PC-3 (cell line): ENCODE measurements around the gene PTTG2. TPM values are rescaled to one million over a fixed set of nuclear protein-coding genes. Genes with fewer than 3 reads are reported as not detected.
A peak's percentile ranks its signal among the peaks of the same experiment; 100 is the strongest.

ENCODE experiments used
- ATAC-seq: fragments of 200-7000 bp; cut with Tn5 transposase; 2 replicates; pipeline ENCODE4 v1.9.1; 2020; ENCODE audit warnings: mild to moderate bottlenecking, moderate library complexity
- BruUV-seq: library from RNA; stranded (reverse); fragments of 400-500 nt; replicated peaks from 2 replicates; lab custom pipeline; 2021; lab: Mats Ljungman, UMichigan
- CTCF ChIA-PET: fragments of 300-600 bp; sonication (Branson Sonifier 250); formaldehyde crosslinking; loops from one replicate; lab custom pipeline; 2022; ENCODE audit warnings: antibody characterized with exemption; lab: Charles Lee
- POLR2A ChIA-PET: fragments of 300-600 bp; sonication (Branson Sonifier 250); formaldehyde crosslinking; loops from one replicate; lab custom pipeline; 2022; ENCODE audit warnings: antibody characterized with exemption; ENCODE audit not compliant: unreplicated experiment; lab: Charles Lee
- DNase-seq: peaks from one replicate; pipeline ENCODE4 v3.0.0-alpha.2; 2015
- H2AFZ ChIP-seq: fragments of 300-600 bp; sonication (generic); 2 replicates; pipeline ENCODE4 v1.6.0; 2016; ENCODE audit warnings: antibody characterized with exemption, low read length
- H3F3A ChIP-seq: fragments of 300-600 bp; sonication (generic); one replicate; pipeline ENCODE4 v1.6.0; 2017; ENCODE audit warnings: antibody characterized with exemption, low read length, control low read depth, mild to moderate bottlenecking; ENCODE audit not compliant: unreplicated experiment
- H3K27ac ChIP-seq: fragments of 300-600 bp; sonication (generic); 2 replicates; pipeline ENCODE4 v1.5.1; 2016; ENCODE audit warnings: mild to moderate bottlenecking, low read length
- H3K27me3 ChIP-seq: fragments of 300-600 bp; sonication (generic); 2 replicates; pipeline ENCODE4 v1.6.1; 2016; ENCODE audit warnings: low read length, mixed read lengths
- H3K36me3 ChIP-seq: fragments of 300-600 bp; sonication (generic); 2 replicates; pipeline ENCODE4 v1.6.1; 2016; ENCODE audit warnings: low read depth, mixed run types, low read length, mixed read lengths
- H3K4me1 ChIP-seq: fragments of 300-600 bp; sonication (generic); 2 replicates; pipeline ENCODE4 v1.5.1; 2016; ENCODE audit warnings: low read length; ENCODE audit not compliant: insufficient read depth
- H3K4me2 ChIP-seq: fragments of 300-600 bp; sonication (generic); 2 replicates; pipeline ENCODE4 v1.6.0; 2016; ENCODE audit warnings: low read length
- H3K4me3 ChIP-seq: fragments of 300-600 bp; sonication (generic); 2 replicates; pipeline ENCODE4 v1.5.1; 2016; ENCODE audit warnings: mild to moderate bottlenecking, low read length, mixed read lengths
- H3K79me2 ChIP-seq: fragments of 300-600 bp; sonication (generic); 2 replicates; pipeline ENCODE4 v1.6.1; 2017; ENCODE audit warnings: low read length, mixed read lengths
- H3K9ac ChIP-seq: fragments of 300-600 bp; sonication (generic); 2 replicates; pipeline ENCODE4 v1.6.0; 2016; ENCODE audit warnings: mild to moderate bottlenecking, low read length
- H3K9me2 ChIP-seq: fragments of 300-600 bp; sonication (generic); replicated peaks from 2 replicates; pipeline ENCODE4 v1.6.1; 2016; ENCODE audit warnings: mixed run types, low read length, mixed read lengths
- H3K9me3 ChIP-seq: fragments of 300-600 bp; sonication (generic); 2 replicates; pipeline ENCODE4 v1.6.1; 2016; ENCODE audit warnings: low read length, mixed read lengths
- H4K20me1 ChIP-seq: fragments of 300-600 bp; sonication (generic); 2 replicates; pipeline ENCODE4 v1.6.1; 2016; ENCODE audit warnings: low read length, mixed read lengths
- CTCF ChIP-seq: fragments of 300-600 bp; sonication (generic); conservative IDR thresholded peaks from 2 replicates; pipeline ENCODE4 v1.5.1; 2017; ENCODE audit warnings: antibody characterized with exemption, low read depth, mild to moderate bottlenecking, low read length
- EZH2 ChIP-seq: fragments of 300-600 bp; sonication (generic); IDR thresholded peaks from one replicate; pipeline ENCODE4 v1.6.1; 2017; ENCODE audit warnings: antibody characterized with exemption, mild to moderate bottlenecking, low read length; ENCODE audit not compliant: unreplicated experiment
- EZH2phosphoT487 ChIP-seq: fragments of 300-600 bp; sonication (generic); IDR thresholded peaks from 2 replicates; pipeline ENCODE4 v1.6.1; 2018; ENCODE audit warnings: mild to moderate bottlenecking, antibody characterized with exemption, low read length, borderline replicate concordance
- intact Hi-C: fragments of 100-400 bp; cut with micrococcal nuclease; formaldehyde crosslinking; loops from 2 replicates; pipeline ENCODE4 v1.9.0; 2023
- total RNA-seq: library from RNA; depleted of rRNA; stranded (reverse); fragments of >200 nt; gene quantifications from 2 replicates; pipeline ENCODE4 v1.2.3, GENCODE V29; 2014

Gene PTTG2
- total RNA-seq, 1 experiment from 2014 or later = not detected

GRCh38 chr4:37980246-37980645 lies 20.0 kb downstream of the PTTG2 start:
- H4K20me1 ChIP-seq = no peaks in the 10 kb centered on the region
- ATAC-seq = no peak
- no peak overlapping the region for H3K27ac ChIP-seq
- H2AFZ ChIP-seq = no peak overlapping the region
- H3K9ac ChIP-seq = no peak overlapping the region
- no peaks in the 10 kb centered on the region for H3K9me2 ChIP-seq
- BruUV-seq = no TSS peak
- no peaks in the 10 kb centered on the region for H3K27me3 ChIP-seq
- no peak overlapping the region for H3K4me3 ChIP-seq
- H3K36me3 ChIP-seq = no peaks in the 10 kb centered on the region
- H3F3A ChIP-seq = no peaks in the 10 kb centered on the region
- H3K4me2 ChIP-seq = no peak overlapping the region
- H3K4me1 ChIP-seq = peaks cover 16% of the 10 kb centered on the region
- ChIA-PET CTCF (no interaction called here), POLR2A (no interaction called here)
- TF ChIP-seq EZH2phosphoT487 (no peak), CTCF (no peak), EZH2 (no peak)
- DNase-seq = no peak
- intact Hi-C loops = no loop called here
- H3K9me3 ChIP-seq = no peaks in the 10 kb centered on the region
- peaks cover 40% of the 10 kb centered on the region for H3K79me2 ChIP-seq

DNA sequence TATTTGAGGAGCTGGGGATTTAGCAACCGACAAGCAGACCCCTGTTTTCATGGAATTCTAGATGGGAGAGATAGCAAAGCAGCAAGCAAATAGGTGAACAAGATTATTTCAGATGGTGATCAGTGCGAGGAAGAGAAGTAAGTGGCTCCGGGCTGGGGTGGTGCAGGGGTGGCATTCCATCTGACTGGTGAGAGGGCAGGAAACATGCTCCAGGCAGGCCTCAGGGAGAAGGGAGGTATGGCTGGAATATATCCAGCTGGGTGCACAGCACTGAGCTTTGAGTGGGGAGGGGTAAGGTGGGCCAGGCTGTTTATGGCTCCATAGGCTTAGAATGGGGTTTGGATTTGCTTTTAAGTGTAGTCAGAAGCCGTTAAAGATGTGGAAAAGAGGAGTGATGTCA lies 21.2 kb downstream of the PTTG2 start:
- peaks cover 43% of the 10 kb centered on the region for H3K79me2 ChIP-seq
- no peaks in the 10 kb centered on the region for H3K9me3 ChIP-seq
- POLR2A ChIA-PET = no interaction called here
- CTCF ChIA-PET = no interaction called here
- H3K27me3 ChIP-seq = no peaks in the 10 kb centered on the region
- no TSS peak for BruUV-seq
- H3K9ac ChIP-seq = no peak overlapping the region
- no peaks in the 10 kb centered on the region for H3K36me3 ChIP-seq
- no peaks in the 10 kb centered on the region for H3F3A ChIP-seq
- TF ChIP-seq EZH2phosphoT487 (no peak), EZH2 (no peak), CTCF (no peak)
- peaks cover 16% of the 10 kb centered on the region for H3K4me1 ChIP-seq
- no peak for DNase-seq
- H3K4me3 ChIP-seq = no peak overlapping the region
- no peak overlapping the region for H3K4me2 ChIP-seq
- no peaks in the 10 kb centered on the region for H3K9me2 ChIP-seq
- no peak overlapping the region for H3K27ac ChIP-seq
- H4K20me1 ChIP-seq = no peaks in the 10 kb centered on the region
- H2AFZ ChIP-seq = no peak overlapping the region
- intact Hi-C loops = no loop called here
- no peak for ATAC-seq

DNA sequence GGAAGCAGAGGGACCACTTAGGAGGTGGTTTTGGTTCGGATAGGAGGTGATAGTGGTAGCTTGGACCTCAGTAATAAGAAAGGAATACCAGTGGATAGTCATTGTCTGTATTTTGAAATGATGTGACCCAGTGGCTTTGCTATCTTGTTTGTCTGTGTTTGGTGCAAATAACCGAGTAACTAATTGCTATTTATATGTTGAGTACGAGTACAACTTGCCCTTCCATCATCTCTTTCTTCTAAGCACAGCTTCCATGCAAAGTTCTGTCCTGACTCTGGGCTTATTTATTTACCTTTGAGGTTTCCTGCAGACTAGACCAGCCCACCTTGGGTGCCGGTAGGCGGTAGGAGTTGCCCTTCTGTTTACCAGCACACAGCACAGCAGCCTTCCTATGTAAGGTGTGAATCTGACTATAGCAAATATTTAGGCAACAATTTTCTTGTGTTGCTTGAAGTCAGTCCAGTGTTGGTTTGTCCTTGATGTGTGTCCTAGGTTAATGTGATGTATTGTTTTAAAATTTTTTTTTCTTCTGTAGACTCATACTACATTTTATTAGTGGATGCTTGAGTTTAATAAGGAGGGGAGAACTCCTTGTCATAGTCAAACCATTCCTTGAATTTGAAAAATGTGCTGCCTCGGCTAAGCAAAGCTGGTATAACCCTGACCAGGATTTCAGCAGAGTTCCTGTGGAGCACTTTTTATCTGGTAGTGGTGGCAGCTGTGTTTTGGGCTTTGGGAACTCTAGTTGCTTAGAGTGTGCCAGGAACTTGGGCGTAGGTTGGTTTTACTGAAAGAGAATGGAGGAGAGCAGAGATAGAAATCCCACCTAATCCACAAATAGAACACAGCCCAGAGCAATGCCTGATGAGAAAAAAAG lies 21.9 kb downstream of the PTTG2 start:
- Histone ChIP-seq H3K79me2 (peaks cover 43% of the 10 kb centered on the region), H3K9ac (no peak overlapping the region), H3K27me3 (no peaks in the 10 kb centered on the region), H3K9me3 (no peaks in the 10 kb centered on the region), H3F3A (no peaks in the 10 kb centered on the region), H3K4me3 (no peak overlapping the region), H4K20me1 (no peaks in the 10 kb centered on the region), H3K36me3 (no peaks in the 10 kb centered on the region), H3K4me1 (peaks cover 16% of the 10 kb centered on the region), H3K9me2 (no peaks in the 10 kb centered on the region), H3K4me2 (no peak overlapping the region), H2AFZ (no peak overlapping the region), H3K27ac (no peak overlapping the region)
- ChIA-PET POLR2A (no interaction called here), CTCF (no interaction called here)
- no peak for ATAC-seq
- DNase-seq = peak; percentile 7
- intact Hi-C loops = no loop called here
- BruUV-seq = no TSS peak
- TF ChIP-seq EZH2phosphoT487 = no peak
- no peak for TF ChIP-seq CTCF
- no peak for TF ChIP-seq EZH2
